GM21360 (cell line): ENCODE measurements around the gene CR2.
"Not testable (repeated sequence)": the region's sequence is repeated elsewhere in the genome, so short reads cannot be mapped to it uniquely, and the experiment has no call there.

Source experiments
- ATAC-seq: cut with Tn5 transposase; IDR thresholded peaks from one replicate; pipeline ENCODE4 v1.9.1; 2021; ENCODE audit warnings: mild to moderate bottlenecking, moderate library complexity; ENCODE audit not compliant: unreplicated experiment

Gene CR2

DNA sequence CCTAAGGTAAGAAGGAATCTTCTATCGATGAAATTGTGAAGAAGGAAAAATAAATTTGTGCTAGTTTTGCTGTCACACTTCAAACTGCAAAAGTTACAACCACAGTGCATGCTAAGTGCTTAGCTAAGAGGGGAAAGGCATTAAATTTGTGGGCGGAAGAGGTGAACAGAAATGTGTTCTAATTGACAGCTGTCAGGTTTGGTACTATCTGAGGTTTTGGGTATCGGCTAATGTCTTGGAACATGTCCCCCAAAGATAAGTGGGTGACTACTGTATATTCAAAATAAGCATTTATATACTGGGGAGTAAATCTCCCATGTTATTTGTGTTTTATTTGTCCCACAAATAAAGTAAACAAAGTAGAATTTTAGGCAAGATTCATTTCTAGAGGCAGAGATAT lies 49.8 kb downstream of the CR2 start:
- no peak for ATAC-seq

DNA sequence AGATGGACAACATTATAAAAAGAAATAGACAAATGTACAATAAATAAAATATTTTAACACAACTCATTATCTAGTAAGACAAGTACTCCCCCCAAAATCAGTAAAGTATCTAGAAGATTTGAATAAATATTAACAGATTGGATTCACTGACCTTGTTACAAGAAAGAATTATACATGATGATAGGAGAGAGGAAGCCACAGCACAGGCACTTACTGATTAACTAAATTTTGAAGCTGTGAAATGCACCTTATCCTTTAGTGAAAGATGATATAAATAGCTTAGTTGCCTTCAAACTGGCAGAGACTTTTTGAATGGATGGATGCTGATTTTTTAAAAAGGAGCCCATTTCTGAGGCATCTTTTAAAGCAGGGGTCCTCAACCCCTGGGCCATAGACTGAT lies 50.3 kb downstream of the CR2 start:
- no peak for ATAC-seq

DNA sequence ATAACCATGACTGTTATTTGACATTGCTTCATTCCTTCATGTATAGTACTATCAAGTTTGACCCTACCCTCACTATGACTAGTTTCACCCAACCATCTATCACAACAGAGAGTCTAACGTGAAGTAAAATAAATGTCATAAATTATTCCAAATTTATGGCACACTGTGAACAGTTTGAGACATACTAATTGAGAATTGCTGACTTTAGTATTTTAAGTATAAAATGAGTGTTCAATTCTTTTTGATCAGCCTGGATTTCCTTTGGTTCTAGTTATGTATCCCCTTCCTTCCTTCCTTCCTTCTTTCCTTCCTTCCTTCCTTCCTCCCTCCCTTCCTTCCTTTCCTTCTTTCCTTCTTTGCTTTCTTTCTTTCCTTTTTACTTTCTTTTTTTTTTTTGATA lies 56.3 kb downstream of the CR2 start:
- ATAC-seq, result no peak

DNA sequence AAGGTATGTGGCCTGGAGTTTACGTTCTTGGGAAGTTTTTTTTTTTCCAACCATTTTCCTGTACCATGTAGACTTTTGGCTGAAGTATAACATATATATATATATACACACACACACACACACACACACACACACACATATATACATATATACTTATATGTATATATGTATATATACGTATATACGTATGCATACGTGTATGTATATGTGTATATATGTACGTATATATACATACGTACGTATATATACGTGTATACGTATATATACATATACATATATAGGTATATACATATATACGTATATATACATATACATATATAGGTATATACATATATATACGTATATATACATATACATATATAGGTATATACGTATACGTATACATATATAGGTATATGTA lies 60.8 kb downstream of the CR2 start:
- ATAC-seq, result no peak

DNA sequence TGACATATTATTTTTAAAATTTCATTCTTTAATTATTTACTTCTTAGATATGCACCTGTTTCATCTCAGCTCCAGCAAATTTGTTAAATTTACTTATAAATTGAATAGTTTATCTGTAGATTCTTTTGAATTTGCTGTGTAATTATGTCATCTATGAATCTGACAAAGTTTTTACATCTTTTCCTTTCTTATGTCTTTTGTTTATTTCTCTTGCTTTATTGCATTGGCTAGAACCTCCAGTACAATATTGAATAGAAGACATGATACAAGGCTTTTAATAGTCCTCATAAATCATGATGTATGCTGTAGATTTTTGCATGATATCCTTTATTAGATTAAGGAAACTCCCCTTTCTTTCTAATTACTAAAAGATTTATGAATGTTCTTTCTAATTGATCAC lies 62.6 kb downstream of the CR2 start:
- no peak for ATAC-seq

DNA sequence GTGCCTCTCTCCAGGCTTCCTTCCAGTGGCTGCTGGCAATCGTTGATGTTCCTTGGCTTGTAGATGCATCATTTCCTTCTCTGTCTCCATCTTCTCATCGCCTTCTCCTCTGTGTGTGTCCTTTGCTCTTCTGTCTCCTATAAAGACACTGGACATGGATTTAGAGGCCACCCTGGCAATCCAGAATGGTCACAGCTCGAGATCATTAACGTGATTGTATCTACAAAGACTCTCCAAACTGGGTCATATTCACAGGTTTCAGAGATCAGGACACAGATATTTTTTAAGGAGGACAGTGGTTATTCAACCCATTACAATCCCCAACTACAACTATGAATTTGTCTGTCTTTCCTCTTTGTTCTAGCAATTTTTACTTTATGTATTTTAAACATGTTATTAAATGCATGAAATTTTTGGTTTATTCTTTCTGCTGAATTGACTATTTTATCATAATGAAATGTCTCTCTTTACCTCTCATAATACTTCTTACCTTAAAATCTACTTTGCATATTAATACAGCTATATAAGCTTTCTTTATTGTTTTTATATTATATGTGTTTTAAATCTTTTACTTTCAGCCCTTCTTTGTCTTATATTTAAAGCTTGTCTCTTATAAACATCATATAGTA lies 64.6 kb downstream of the CR2 start:
- no peak for ATAC-seq

DNA sequence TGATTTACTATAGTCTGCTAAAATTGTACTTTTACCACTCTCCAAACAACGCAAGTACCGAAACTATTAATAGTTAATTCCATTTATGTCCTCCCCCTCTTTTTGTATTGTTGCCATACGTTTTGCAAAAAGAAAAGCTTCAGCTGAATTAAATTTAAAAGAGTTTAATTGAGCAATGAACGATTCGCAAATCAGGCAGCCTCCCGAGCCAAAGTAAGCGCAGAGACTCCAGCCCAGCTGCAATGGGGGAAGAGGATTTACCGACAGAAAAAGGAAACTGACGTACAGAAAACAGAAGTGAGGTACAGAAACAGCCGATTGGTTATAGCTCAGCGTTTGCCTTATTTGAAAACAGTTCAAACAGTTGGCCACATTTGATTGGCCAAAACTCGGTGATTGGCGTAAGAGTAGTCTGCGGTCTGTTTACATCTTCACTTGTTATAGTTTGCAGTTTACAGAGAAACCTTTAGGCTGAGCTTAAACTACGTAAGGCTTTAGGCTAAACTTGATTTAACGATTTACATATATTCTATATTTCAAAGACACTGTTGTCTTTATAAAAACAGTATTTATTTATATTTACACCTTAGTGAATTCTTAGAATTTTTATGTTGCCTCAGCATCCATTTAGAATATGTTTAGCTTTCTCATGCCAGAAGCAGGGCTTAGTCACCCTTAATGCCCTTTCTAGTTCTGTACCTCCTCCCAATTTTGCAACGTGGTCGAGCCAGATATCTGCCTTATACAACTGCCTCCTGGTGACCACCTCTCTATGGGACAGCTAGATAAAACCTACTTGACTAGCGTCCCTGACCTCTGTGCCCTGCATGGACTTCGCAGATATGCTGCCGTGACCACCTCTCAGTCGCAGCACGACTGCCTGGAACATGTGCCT lies 65.6 kb downstream of the CR2 start:
- ATAC-seq, result no peak

DNA sequence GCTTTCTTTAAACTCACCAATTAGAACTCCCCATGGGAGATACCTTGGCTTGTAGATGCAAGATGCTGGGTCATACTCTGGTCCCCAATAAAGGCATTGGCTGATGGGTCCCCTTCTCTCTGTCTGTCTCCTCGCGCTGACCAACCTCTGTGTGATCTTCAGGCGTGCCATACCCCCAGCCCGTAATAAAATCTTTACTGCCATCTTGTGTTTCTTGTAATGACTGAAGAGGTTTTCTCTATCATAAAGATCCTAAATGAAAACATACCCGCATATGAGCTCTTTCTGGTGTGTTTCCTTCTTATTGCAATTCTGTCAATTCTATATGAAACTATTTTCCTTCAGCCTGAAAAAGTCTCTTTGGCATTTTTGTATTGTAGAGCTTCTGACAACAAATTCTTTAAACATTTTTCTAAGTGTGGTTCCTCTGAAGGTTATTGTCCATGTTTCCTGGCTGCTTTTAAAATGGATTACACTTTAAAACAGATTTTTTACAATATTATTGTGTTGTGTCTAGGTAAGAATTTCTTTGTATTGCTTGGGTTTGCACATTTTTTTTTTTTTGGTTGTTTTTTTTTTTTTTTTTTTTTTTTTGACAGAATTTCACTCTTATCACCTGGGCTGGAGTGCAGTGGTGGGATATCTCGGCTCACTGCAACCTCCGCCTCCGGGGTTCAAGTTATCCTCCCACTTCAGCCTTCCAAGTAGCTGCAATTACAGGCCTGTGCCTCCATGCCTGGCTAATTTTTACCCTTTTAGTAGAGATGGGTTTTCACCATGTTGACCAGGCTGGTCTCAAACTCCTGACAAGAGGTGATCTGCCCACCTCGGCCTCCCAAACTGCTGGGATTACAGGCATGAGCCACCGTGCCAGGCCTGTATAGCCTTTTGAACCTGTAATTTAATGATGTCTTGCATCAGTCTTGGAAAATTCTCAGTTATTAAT lies 66.5 kb downstream of the CR2 start:
- ATAC-seq, result not testable (repeated sequence)

DNA sequence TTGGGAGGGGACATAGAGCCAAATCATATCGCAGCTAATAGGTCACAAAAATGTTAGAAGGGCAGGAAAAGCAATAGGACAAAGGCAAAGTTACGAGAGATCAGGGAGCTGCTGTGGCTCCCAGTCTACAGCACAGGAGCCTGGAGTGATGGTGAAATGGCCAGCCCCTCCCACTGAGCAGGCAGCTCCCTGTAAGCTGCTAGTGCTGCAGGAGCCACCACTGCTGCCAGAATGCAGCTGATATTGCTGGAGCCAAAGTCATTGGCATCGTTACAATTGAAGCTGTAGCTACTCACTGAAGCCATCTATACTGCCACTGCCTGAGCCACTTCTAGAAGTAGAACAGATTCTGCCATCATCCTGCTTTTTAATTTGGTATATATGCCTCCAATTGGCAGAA lies 71.1 kb downstream of the CR2 start:
- ATAC-seq, result not testable (repeated sequence)

DNA sequence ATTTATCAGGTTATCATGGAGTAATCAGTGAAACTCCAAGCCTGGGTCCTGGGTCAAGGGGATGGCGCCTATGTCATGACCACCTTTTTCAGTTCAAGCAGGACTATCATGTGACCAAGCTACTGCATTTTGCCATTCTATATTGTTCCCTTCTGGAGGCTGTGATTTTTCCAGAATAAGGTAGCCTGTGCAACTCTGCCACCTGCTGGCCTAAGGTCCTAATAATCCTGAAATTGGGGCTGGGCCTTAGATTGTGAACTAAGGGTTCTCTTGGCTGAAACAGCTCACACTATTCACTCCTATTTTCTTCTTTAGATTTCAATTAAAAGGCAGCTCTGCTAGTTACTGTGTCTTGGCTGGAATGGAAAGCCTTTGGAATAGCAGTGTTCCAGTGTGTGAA lies 74.3 kb downstream of the CR2 start:
- ATAC-seq, result not testable (repeated sequence)

DNA sequence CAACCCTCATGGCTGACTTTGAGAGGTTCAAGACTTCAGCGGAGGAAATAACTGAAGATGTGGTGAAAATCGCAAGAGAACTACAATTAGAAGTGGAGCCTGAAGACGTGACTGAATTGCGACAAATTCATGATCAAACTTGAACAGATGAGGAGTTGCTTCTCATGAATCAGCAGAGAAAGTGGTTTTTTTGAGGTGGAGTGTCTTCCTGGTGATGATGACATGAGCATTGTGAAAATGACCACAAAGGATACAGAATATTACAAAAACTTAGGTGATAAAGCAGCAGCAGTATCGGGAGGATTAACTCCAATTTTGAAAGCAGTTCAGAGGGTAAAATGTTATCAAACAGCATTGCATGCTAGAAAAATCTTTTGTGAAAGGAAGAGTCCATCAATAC lies 82.1 kb downstream of the CR2 start:
- not testable (repeated sequence) for ATAC-seq
